PFSK-1 (cell line): ENCODE results near the gene ZFP36.

Experiments
- FOXP2 ChIP-seq: optimal IDR thresholded peaks from 2 replicates; pipeline ENCODE3; 2011; ENCODE audit warnings: borderline replicate concordance, control low read depth, inconsistent platforms; ENCODE audit not compliant: insufficient read depth; ENCODE audit errors: extremely low read length, extremely low read depth
- POLR2AphosphoS5 ChIP-seq: IDR thresholded peaks from 2 replicates; pipeline ENCODE4 v1.6.1; 2012; ENCODE audit warnings: low read depth, mild to moderate bottlenecking, control low read depth, low read length, moderate library complexity
- SIN3A ChIP-seq: IDR thresholded peaks from 2 replicates; pipeline ENCODE4 v1.6.1; 2012; ENCODE audit warnings: mild to moderate bottlenecking, low read length, moderate library complexity, borderline replicate concordance; ENCODE audit not compliant: insufficient read depth
- TAF1 ChIP-seq: IDR thresholded peaks from 2 replicates; pipeline ENCODE4 v1.6.1; 2012; ENCODE audit warnings: low read length, control low read depth, borderline replicate concordance; ENCODE audit not compliant: insufficient read depth
- TF ChIP-seq, protein P1 (sequence below), 2 experiments: IDR thresholded peaks; 2 replicates each; pipeline versions ENCODE4 v1.6.1 to v1.8.0; 2011 to 2012; ENCODE audit warnings: low read depth in 2 of 2, low read length in 2 of 2, control low read depth in 1 of 2, inconsistent platforms in 1 of 2, mild to moderate bottlenecking in 1 of 2, moderate library complexity in 1 of 2; ENCODE audit not compliant: insufficient read depth in 1 of 2

The ZFP36 gene

DNA sequence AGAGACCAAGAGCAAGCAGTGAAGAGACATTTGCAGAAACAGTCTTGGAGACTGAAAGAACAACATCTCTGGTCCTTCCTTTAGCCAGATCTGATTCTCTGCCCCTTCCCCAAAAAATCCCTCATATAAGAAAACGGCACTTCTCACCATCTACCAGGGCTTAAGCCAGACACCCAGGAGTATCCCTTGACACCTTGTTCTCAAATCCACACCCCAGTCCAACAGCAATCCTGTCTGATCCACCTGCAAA is 4.1 kb downstream of the ZFP36 start:
- TF ChIP-seq FOXP2 = no peak

DNA sequence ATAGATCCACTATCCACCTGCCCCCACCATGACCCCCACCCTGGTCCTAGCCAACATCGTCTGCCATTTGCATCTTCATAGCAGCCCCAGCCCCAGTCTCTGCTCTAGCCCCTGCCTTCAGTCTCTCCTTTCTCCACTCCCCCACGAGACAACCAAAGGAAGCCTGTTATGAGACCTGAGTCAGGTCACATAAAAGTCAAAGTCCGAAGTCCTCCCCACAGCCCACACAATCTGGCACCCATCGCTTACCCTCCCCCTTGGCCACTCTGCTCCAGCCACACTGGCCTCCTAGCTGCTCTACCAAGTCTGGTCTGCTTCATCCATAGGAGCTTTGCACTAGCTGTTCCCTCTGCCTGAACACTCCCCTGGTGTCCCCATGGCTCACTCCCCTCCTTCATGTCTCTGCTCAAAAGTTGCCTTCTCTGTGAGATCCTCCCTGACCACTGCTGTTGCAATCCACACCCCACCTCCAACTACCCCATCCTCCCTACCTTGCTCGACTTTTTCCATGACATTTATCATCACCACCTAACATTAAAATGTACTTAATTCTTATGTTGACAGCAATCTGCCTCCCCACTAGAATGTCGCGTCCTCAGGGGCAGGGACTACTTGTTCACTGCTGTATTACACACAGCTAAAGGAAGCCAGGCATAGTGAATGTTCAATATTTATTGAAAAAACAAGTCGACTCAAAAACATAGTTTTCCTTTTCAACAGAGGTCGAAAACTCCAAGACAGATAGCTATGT is 4.6 kb downstream of the ZFP36 start:
- TF ChIP-seq, protein P1, sequence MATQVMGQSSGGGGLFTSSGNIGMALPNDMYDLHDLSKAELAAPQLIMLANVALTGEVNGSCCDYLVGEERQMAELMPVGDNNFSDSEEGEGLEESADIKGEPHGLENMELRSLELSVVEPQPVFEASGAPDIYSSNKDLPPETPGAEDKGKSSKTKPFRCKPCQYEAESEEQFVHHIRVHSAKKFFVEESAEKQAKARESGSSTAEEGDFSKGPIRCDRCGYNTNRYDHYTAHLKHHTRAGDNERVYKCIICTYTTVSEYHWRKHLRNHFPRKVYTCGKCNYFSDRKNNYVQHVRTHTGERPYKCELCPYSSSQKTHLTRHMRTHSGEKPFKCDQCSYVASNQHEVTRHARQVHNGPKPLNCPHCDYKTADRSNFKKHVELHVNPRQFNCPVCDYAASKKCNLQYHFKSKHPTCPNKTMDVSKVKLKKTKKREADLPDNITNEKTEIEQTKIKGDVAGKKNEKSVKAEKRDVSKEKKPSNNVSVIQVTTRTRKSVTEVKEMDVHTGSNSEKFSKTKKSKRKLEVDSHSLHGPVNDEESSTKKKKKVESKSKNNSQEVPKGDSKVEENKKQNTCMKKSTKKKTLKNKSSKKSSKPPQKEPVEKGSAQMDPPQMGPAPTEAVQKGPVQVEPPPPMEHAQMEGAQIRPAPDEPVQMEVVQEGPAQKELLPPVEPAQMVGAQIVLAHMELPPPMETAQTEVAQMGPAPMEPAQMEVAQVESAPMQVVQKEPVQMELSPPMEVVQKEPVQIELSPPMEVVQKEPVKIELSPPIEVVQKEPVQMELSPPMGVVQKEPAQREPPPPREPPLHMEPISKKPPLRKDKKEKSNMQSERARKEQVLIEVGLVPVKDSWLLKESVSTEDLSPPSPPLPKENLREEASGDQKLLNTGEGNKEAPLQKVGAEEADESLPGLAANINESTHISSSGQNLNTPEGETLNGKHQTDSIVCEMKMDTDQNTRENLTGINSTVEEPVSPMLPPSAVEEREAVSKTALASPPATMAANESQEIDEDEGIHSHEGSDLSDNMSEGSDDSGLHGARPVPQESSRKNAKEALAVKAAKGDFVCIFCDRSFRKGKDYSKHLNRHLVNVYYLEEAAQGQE (IDR thresholded peaks at IDR 0.05; ENCODE audit: insufficient read depth in 1 of 2, low read depth in 2 of 2, low read length in 2 of 2) = no peak
- no peak for TF ChIP-seq TAF1
- no peak for TF ChIP-seq SIN3A
- TF ChIP-seq POLR2AphosphoS5 = no peak
- no peak for TF ChIP-seq FOXP2

DNA sequence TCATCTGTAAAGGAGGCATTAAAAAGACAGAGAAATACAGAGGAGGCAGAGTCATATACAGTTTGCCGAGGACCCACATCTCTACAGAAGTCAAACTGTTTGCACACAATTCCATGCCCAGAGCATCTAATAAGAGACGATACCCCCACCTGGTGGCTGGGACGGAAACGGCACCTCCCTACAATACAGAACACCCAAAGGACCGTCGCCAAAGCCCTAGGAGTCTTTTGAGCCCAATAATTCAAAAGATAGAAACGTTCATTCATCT is 5.1 kb downstream of the ZFP36 start:
- TF ChIP-seq POLR2AphosphoS5 (no peak), TAF1 (no peak), FOXP2 (no peak), SIN3A (no peak)
- TF ChIP-seq, protein P1 (IDR thresholded peaks at IDR 0.05; ENCODE audit: insufficient read depth in 1 of 2, low read depth in 2 of 2, low read length in 2 of 2) = no peak

DNA sequence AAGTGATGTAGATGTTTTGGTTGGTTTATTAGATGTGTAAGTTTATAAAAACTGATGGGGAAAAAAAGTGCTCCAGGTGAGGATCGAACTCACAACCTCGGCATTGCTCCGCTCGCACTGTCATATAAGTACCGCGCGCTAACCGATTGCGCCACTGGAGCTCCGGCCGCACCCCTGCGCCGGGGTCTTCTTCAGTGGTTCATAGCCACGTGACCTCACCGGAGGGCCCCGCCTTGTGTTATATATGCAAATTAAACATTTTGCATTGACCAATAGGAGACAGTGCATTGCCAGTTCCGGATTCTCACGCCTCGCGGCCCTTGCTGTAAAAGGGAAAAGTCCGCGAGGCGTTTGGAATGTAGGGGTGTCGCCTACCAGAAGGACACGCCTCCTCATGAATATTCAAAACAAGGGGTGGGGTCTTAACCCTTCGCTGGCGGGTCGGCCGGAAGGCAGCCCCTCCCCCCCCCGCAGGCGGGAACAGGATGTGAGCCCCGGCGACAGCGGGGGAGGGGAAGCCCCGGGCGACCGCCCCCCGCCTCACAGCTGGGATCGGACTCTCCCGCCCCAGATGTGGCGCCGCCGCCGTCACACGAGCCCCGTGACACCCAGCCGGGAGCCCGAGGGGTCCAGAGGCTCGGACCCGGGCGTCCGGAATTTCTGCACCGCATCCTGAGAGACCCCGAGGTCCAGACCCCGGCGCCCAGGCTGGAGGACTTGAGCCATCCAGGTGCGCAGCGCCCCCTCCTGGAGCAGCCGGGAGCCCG is 5.6 kb downstream of the ZFP36 start, which contains the start of gene PLEKHG2:
Gene PLEKHG2, plus strand, starts transcription at position 570 of the 767 bp plus-strand sequence. CDS start 1,418 bp downstream, outside the sequence.
- TF ChIP-seq POLR2AphosphoS5 (peak; percentile 33; the same call in 1 of the 2 replicates), TAF1 (no peak), FOXP2 (peak; percentile 71)

DNA sequence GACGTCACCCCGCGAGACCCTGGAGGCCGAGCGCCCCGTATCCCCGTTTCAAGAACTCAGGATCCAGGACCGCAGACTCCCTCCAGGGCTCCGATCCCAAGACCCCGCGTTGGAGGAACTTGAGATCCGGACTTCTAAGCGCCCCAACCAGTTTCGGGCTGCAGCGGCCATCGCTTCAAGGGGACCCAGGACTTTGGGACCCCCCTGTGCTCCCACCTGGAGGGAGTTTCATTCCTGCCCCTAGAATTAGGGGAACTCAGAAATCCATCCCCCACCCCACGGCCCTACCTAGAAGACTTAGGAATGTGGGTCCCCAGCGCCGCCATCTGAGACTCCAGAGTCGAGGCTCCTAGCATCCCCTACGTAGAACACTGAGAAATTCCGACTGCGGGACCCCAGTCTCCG is 6.2 kb downstream of the ZFP36 start:
- no peak; the same call in 1 of the 2 replicates for TF ChIP-seq POLR2AphosphoS5

DNA sequence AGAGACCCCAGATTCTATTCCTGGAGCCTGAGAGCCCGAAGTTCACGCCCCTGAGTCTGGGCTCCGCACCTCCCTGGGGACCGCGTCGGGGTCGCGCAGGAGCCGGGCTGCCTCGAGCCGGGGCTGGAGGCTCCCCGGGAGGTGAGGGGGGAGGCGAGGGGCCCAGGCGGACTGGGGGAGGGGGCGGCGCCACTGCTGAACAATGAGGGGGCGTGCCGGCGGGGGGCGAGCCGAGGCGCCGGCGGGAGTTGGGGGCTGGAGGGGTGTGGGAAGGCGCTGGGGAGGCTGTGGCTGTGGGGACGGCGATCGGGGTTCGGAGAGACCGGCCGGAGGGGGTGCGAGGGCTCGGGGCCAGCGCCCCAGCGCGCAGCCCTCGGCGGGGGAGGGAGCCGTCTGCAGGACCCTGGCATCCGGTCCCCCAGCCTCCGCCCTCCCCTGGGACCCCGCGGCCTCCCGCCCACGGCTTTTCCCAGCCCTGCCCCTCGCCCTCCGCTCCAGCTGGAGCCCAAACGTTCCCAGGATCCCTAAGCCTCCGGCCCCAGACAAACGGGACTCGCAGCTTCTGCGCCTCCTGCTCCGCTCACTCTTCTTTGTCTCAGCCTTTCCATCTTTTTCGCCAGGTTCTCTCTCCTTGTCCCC is 6.7 kb downstream of the ZFP36 start:
- TF ChIP-seq POLR2AphosphoS5 = no peak

DNA sequence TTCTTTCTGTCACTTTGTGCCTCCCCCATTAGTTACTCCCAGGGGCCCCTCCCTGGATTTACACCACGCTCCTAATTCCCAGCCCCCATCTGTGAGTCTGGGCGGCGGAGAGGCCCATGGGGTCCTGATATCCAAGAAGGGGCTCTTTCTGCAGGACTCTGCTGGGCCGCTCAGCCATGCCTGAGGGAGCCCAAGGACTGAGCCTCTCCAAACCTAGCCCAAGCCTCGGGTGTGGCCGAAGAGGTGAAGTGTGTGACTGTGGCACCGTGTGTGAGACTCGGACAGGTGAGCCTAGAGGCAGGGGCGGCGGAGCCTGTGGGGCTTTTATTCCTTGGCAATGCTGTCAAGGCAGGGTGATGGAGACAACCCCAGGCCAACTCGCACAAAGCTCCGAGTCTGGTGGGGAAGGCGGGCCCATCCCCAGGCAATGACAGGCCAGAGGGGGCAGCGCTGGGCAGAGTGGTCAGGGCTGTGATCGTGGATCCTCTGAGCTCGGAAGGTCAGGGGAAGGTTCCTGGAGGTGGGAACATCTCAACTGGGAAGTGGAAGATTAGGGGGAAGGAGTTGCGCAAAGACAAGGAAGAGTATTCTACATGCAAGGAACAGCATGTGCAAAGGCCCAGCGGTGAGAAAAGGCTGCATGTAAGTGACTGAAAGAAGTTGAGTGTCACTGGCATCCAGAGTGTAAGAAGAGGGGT is 7.4 kb downstream of the ZFP36 start:
- TF ChIP-seq, protein P1 (IDR thresholded peaks at IDR 0.05; ENCODE audit: insufficient read depth in 1 of 2, low read depth in 2 of 2, low read length in 2 of 2) = no peak
- TF ChIP-seq POLR2AphosphoS5 = no peak
- TF ChIP-seq TAF1 = no peak
- TF ChIP-seq FOXP2 = no peak
- TF ChIP-seq SIN3A = no peak
